ENCODE data around the gene DIRAS1. TPM values are rescaled to one million over a fixed set of nuclear protein-coding genes. Genes with fewer than 3 reads are reported as not detected.

DIRAS1 gene
- total and polyA plus RNA-seq, 2 of the 8 experiments (the other 6 are each of a cell fraction or from before 2014, with no cell fraction given): 20.2 to 22.3 TPM

- TF ChIP-seq GABPA (IDR thresholded peaks at IDR 0.05; ENCODE audit: borderline replicate concordance, insufficient read depth, low read length): peak; percentile 98
Observed at GRCh38 chr19:2739602-2740313, 18.6 kb upstream of the DIRAS1 start, which contains the start of gene SLC39A3 (continued).

All from H1 (cell line).